Measurements from ENCODE around the gene ACVRL1. TPM values are rescaled to one million over a fixed set of nuclear protein-coding genes. Genes with fewer than 3 reads are reported as not detected.

ACVRL1 gene
- total and polyA plus RNA-seq, 2 donors (not counting 1 experiment from before 2014, with no cell fraction given): not detected

DNA sequence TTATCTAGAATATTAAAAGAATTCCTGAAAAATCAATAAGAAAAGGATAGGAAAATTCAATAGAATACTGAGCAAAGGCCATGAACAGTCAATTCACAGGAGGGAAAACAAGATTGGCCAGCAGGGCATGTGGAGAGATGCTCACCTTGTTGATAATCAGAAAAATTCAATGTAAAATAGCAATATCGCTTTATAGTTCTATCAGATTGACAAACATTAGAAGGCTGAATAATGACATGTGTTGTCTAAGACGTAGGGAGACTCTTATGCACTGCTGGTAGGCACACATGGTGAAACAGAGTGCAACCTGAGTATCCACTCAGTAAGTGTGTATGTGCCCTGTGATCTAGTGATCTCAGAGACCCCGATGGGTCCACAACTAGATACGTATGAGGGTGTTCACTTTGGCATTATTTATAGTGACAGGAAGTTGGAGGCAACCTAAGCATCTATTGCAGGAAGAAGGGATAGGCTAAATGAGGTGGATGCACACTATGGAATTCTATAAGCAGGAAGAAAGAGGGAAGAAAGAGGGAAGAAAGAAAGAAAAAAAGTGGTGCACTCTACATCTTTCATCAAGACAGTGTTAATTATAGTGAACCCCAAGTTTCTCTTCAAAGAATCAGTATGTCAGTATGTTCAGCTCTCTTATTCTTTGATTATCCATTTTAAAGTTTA lies 23.2 kb upstream of the ACVRL1 start:
- no peak overlapping the region for H3K4me2 ChIP-seq (replicated peaks; ENCODE audit: low read depth, low read length, poor library complexity, severe bottlenecking)
- 97% methylated on average over 3 of the region's 4 CpGs for WGBS (ENCODE audit: insufficient coverage)

DNA sequence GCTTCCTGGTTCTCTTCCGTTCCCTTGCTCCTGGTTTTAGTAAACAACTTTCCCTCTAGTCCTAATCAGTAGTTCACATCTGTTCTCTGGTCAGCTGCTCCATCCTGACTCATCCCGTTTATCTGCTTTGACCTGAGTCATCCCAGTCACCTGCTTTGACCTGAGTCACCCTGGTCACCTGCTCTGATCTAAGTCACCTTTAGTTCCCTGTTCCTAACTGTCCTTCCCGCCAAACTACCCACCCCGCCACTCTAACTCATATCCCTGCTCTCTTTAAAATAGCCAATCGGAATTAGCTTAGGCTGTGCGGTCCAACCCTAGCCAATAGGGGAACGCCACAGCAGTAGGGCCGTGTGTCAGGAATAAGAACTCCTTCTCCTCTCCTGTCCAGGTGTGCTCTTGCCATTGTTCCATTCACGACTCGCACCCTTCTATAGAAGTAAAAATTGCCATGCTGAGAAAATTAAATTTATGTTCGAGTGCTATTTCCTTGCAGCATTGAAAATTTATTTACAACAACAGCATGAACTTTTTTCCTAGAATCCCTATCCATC lies 22.6 kb upstream of the ACVRL1 start:
- CTCF ChIA-PET: no interaction called here
- Histone ChIP-seq H3K9me3 (ENCODE audit: control extremely low read depth in 1 of 3, control insufficient read depth in 2 of 3, insufficient read depth in 1 of 3, low read length in 2 of 3) (peaks cover 0 to 23% (median 0%) of the 10 kb centered on the region in 3 donors), H3K4me2 (replicated peaks; ENCODE audit: low read depth, low read length, poor library complexity, severe bottlenecking) (no peak overlapping the region), H3K36me3 (replicated peaks in 1 of 2; ENCODE audit: control extremely low read depth in 1 of 2, control insufficient read depth in 1 of 2, extremely low read depth in 1 of 2, insufficient read depth in 2 of 2, low read length in 1 of 2) (no peaks in the 10 kb centered on the region), H3K4me3 (ENCODE audit: control extremely low read depth in 1 of 5, extremely low read depth in 1 of 5, insufficient read depth in 1 of 5, low read depth in 2 of 5, low read length in 4 of 5) (no peak overlapping the region), H3K4me1 (ENCODE audit: control insufficient read depth in 2 of 2, insufficient read depth in 2 of 2, low read length in 2 of 2) (peaks cover 5 to 19% of the 10 kb centered on the region in 2 donors), H3K27me3 (replicated peaks in 1 of 4; ENCODE audit: control extremely low read depth in 1 of 4, control insufficient read depth in 3 of 4, insufficient read depth in 4 of 4, low read length in 3 of 4) (peaks cover 0 to 5% (median 0%) of the 10 kb centered on the region in 4 experiments), H3K79me2 (ENCODE audit: control insufficient read depth, insufficient read depth, low read length) (no peaks in the 10 kb centered on the region), H3K9ac (ENCODE audit: low read length) (no peak overlapping the region), H4K20me1 (ENCODE audit: control insufficient read depth, insufficient read depth, low read length, poor library complexity, severe bottlenecking) (no peaks in the 10 kb centered on the region), H2AFZ (ENCODE audit: insufficient read depth, low read depth, low read length, poor library complexity, severe bottlenecking) (no peak overlapping the region), H3K27ac (ENCODE audit: low read length in 2 of 2) (no peak overlapping the region)
- Mint-ChIP-seq H3K4me1 (peaks cover 12% of the 10 kb centered on the region), H3K9me3 (ENCODE audit: insufficient read depth) (peaks cover 8% of the 10 kb centered on the region), H3K4me3 (no peak overlapping the region), H3K27me3 (no peaks in the 10 kb centered on the region), H3K27ac (no peak overlapping the region)
- ATAC-seq (ENCODE audit: low read depth): no peak
- DNase-seq: no peak
- intact Hi-C loops (cut with micrococcal nuclease): no loop called here
- TF ChIP-seq, protein P1, sequence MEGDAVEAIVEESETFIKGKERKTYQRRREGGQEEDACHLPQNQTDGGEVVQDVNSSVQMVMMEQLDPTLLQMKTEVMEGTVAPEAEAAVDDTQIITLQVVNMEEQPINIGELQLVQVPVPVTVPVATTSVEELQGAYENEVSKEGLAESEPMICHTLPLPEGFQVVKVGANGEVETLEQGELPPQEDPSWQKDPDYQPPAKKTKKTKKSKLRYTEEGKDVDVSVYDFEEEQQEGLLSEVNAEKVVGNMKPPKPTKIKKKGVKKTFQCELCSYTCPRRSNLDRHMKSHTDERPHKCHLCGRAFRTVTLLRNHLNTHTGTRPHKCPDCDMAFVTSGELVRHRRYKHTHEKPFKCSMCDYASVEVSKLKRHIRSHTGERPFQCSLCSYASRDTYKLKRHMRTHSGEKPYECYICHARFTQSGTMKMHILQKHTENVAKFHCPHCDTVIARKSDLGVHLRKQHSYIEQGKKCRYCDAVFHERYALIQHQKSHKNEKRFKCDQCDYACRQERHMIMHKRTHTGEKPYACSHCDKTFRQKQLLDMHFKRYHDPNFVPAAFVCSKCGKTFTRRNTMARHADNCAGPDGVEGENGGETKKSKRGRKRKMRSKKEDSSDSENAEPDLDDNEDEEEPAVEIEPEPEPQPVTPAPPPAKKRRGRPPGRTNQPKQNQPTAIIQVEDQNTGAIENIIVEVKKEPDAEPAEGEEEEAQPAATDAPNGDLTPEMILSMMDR (IDR thresholded peaks at IDR 0.05): no peak
- no peak for TF ChIP-seq EZH2 (IDR thresholded peaks at IDR 0.05; ENCODE audit: borderline replicate concordance, insufficient read depth, low read depth, low read length, poor library complexity, severe bottlenecking)
- POLR2A ChIA-PET: no interaction called here
- WGBS (ENCODE audit: insufficient coverage): 92% methylated on average over 6 of the region's 11 CpGs

More for the DNA sequence above, 23.2 kb upstream of the ACVRL1 start:
- Histone ChIP-seq H3K27ac (ENCODE audit: low read length in 2 of 2) (no peak overlapping the region), H3K36me3 (replicated peaks in 1 of 2; ENCODE audit: control extremely low read depth in 1 of 2, control insufficient read depth in 1 of 2, extremely low read depth in 1 of 2, insufficient read depth in 2 of 2, low read length in 1 of 2) (no peaks in the 10 kb centered on the region), H3K9me3 (ENCODE audit: control extremely low read depth in 1 of 3, control insufficient read depth in 2 of 3, insufficient read depth in 1 of 3, low read length in 2 of 3) (peaks cover 0 to 23% (median 0%) of the 10 kb centered on the region in 3 donors), H3K27me3 (replicated peaks in 1 of 4; ENCODE audit: control extremely low read depth in 1 of 4, control insufficient read depth in 3 of 4, insufficient read depth in 4 of 4, low read length in 3 of 4) (peaks cover 0 to 5% (median 0%) of the 10 kb centered on the region in 4 experiments), H3K4me1 (ENCODE audit: control insufficient read depth in 2 of 2, insufficient read depth in 2 of 2, low read length in 2 of 2) (peaks cover 5 to 19% of the 10 kb centered on the region in 2 donors), H3K79me2 (ENCODE audit: control insufficient read depth, insufficient read depth, low read length) (no peaks in the 10 kb centered on the region), H3K9ac (ENCODE audit: low read length) (no peak overlapping the region), H4K20me1 (ENCODE audit: control insufficient read depth, insufficient read depth, low read length, poor library complexity, severe bottlenecking) (no peaks in the 10 kb centered on the region), H3K4me3 (ENCODE audit: control extremely low read depth in 1 of 5, extremely low read depth in 1 of 5, insufficient read depth in 1 of 5, low read depth in 2 of 5, low read length in 4 of 5) (no peak overlapping the region), H2AFZ (ENCODE audit: insufficient read depth, low read depth, low read length, poor library complexity, severe bottlenecking) (no peak overlapping the region)
- Mint-ChIP-seq H3K4me3 (no peak overlapping the region), H3K27me3 (peaks cover 2% of the 10 kb centered on the region), H3K9me3 (ENCODE audit: insufficient read depth) (peaks cover 8% of the 10 kb centered on the region), H3K4me1 (peaks cover 12% of the 10 kb centered on the region), H3K27ac (no peak overlapping the region)
- no peak for DNase-seq
- intact Hi-C loops (cut with micrococcal nuclease): no loop called here
- ChIA-PET POLR2A (no interaction called here), CTCF (no interaction called here)
- TF ChIP-seq, protein P1 (IDR thresholded peaks at IDR 0.05): no peak
- TF ChIP-seq EZH2 (IDR thresholded peaks at IDR 0.05; ENCODE audit: borderline replicate concordance, insufficient read depth, low read depth, low read length, poor library complexity, severe bottlenecking): no peak
- no peak for ATAC-seq (ENCODE audit: low read depth)

Measured in B cell (primary cell).